IMR-90 (cell line): ENCODE measurements around the gene DUSP22. TPM values are rescaled to one million over a fixed set of nuclear protein-coding genes. Genes with fewer than 3 reads are reported as not detected.

ENCODE experiments used
- ATAC-seq: fragments of 200-7000 bp; cut with Tn5 transposase; 2 replicates; pipeline ENCODE4 v1.9.1; 2020; ENCODE audit warnings: low read depth, mild to moderate bottlenecking, moderate library complexity
- BruUV-seq: library from RNA; stranded (reverse); fragments of 400-500 nt; replicated peaks from 2 replicates; lab custom pipeline; 2021; lab: Mats Ljungman, UMichigan
- CTCF ChIA-PET: fragments of 300-600 bp; formaldehyde crosslinking; extraction: SDS; loops from one replicate; lab custom pipeline; 2021; ENCODE audit warnings: antibody characterized with exemption; lab: Yijun Ruan, JAX
- POLR2A ChIA-PET: fragments of 300-600 bp; sonication (Branson Sonifier 250); formaldehyde crosslinking; loops from one replicate; lab custom pipeline; 2022; ENCODE audit warnings: antibody characterized with exemption; ENCODE audit not compliant: unreplicated experiment; lab: Charles Lee
- DNase-seq: peaks from one replicate; pipeline ENCODE4 v3.0.0; 2013
- H2AFZ ChIP-seq: replicated peaks from 2 replicates; pipeline ENCODE3; 2013; ENCODE audit warnings: low read length, mild to moderate bottlenecking; ENCODE audit not compliant: poor library complexity
- H2AK5ac ChIP-seq: 2 replicates; pipeline ENCODE4 v1.6.1; 2013; ENCODE audit warnings: low read depth, low read length, inconsistent platforms
- H2AK9ac ChIP-seq: replicated peaks from 2 replicates; pipeline ENCODE3; 2013; ENCODE audit warnings: mild to moderate bottlenecking, low read depth, low read length, moderate library complexity; ENCODE audit not compliant: poor library complexity
- H2BK120ac ChIP-seq: 2 replicates; pipeline ENCODE4 v1.6.1; 2013; ENCODE audit warnings: low read depth, low read length, inconsistent platforms
- H2BK15ac ChIP-seq: 3 replicates; pipeline ENCODE4 v1.6.1; 2013; ENCODE audit warnings: low read depth, low read length, inconsistent platforms
- H2BK20ac ChIP-seq: 2 replicates; pipeline ENCODE4 v1.6.1; 2013; ENCODE audit warnings: low read depth, mild to moderate bottlenecking, inconsistent platforms, low read length, moderate library complexity
- H2BK5ac ChIP-seq: 2 replicates; pipeline ENCODE4 v1.6.1; 2013; ENCODE audit warnings: mild to moderate bottlenecking, low read depth, low read length, inconsistent platforms; ENCODE audit not compliant: poor library complexity, severe bottlenecking
- H3K14ac ChIP-seq: replicated peaks from 2 replicates; pipeline ENCODE4 v1.6.1; 2013; ENCODE audit warnings: low read depth, low read length, inconsistent platforms
- H3K18ac ChIP-seq: 2 replicates; pipeline ENCODE4 v1.6.1; 2013; ENCODE audit warnings: low read depth, low read length, control low read depth
- H3K23ac ChIP-seq: 2 replicates; pipeline ENCODE4 v1.6.1; 2013; ENCODE audit warnings: low read depth, low read length, inconsistent platforms
- H3K27ac ChIP-seq: 2 replicates; pipeline ENCODE4 v1.5.1; 2013; ENCODE audit warnings: mild to moderate bottlenecking, control low read depth, low read length; ENCODE audit not compliant: insufficient read depth
- H3K27me3 ChIP-seq: 2 replicates; pipeline ENCODE4 v1.6.1; 2013; ENCODE audit warnings: low read length; ENCODE audit not compliant: control insufficient read depth, insufficient read depth
- H3K36me3 ChIP-seq: 2 replicates; pipeline ENCODE4 v1.6.1; 2013; ENCODE audit warnings: low read length, mixed read lengths; ENCODE audit not compliant: control insufficient read depth, insufficient read depth
- H3K4ac ChIP-seq: 2 replicates; pipeline ENCODE4 v1.6.1; 2013; ENCODE audit warnings: low read depth, low read length, inconsistent platforms
- H3K4me1 ChIP-seq: 2 replicates; pipeline ENCODE4 v1.6.1; 2013; ENCODE audit warnings: low read length, mixed read lengths; ENCODE audit not compliant: control insufficient read depth, insufficient read depth
- H3K4me2 ChIP-seq: 2 replicates; pipeline ENCODE4 v1.6.1; 2013; ENCODE audit warnings: low read depth, mild to moderate bottlenecking, control low read depth, low read length, moderate library complexity
- H3K4me3 ChIP-seq: 2 replicates; pipeline ENCODE4 v1.5.1; 2013; ENCODE audit warnings: low read depth, mild to moderate bottlenecking, control low read depth, low read length, moderate library complexity; ENCODE audit not compliant: insufficient read depth
- H3K56ac ChIP-seq: 2 replicates; pipeline ENCODE4 v1.6.1; 2013; ENCODE audit warnings: low read length, inconsistent platforms; ENCODE audit not compliant: insufficient read depth; ENCODE audit errors: extremely low read depth
- H3K79me1 ChIP-seq, 2 experiments: 2 replicates each; pipeline ENCODE4 v1.6.1; 2013; ENCODE audit warnings: low read length in 2 of 2, inconsistent platforms in 1 of 2, low read depth in 1 of 2
- H3K9ac ChIP-seq: 2 replicates; pipeline ENCODE4 v1.6.1; 2013; ENCODE audit warnings: low read depth, low read length, control low read depth
- H3K9me1 ChIP-seq: 2 replicates; pipeline ENCODE4 v1.6.1; 2013; ENCODE audit warnings: low read length, inconsistent platforms; ENCODE audit not compliant: insufficient read depth
- H3K9me3 ChIP-seq: 2 replicates; pipeline ENCODE4 v1.6.1; 2013; ENCODE audit warnings: low read length; ENCODE audit not compliant: control insufficient read depth, insufficient read depth
- H4K20me1 ChIP-seq: 2 replicates; pipeline ENCODE4 v1.6.1; 2013; ENCODE audit warnings: low read length, inconsistent platforms; ENCODE audit not compliant: insufficient read depth
- H4K5ac ChIP-seq: 2 replicates; pipeline ENCODE4 v1.6.1; 2013; ENCODE audit warnings: mild to moderate bottlenecking, low read depth, low read length, control low read depth
- H4K8ac ChIP-seq, 2 experiments: 2 replicates each; pipeline ENCODE4 v1.6.1; 2013; ENCODE audit warnings: low read depth in 2 of 2, low read length in 2 of 2, control low read depth in 1 of 2, inconsistent platforms in 1 of 2
- H4K91ac ChIP-seq: 2 replicates; pipeline ENCODE4 v1.6.1; 2013; ENCODE audit warnings: low read depth, low read length, inconsistent platforms; ENCODE audit not compliant: insufficient read depth
- BHLHE40 ChIP-seq: fragments of 150-350 bp; IDR thresholded peaks from 2 replicates; pipeline ENCODE4 v1.6.1; 2016; ENCODE audit warnings: mild to moderate bottlenecking, low read depth, low read length
- CEBPB ChIP-seq: IDR thresholded peaks from 2 replicates; pipeline ENCODE4 v1.6.1; 2012; ENCODE audit warnings: low read depth, low read length, improper control_type of control experiment
- CHD1 ChIP-seq: IDR thresholded peaks from 2 replicates; pipeline ENCODE4 v1.6.1; 2012; ENCODE audit warnings: low read depth, low read length, improper control_type of control experiment
- FOS ChIP-seq: fragments of 150-350 bp; IDR thresholded peaks from 2 replicates; pipeline ENCODE4 v1.6.1; 2016; ENCODE audit warnings: low read depth, low read length
- MAFK ChIP-seq: IDR thresholded peaks from 2 replicates; pipeline ENCODE4 v1.6.1; 2012; ENCODE audit warnings: low read depth, low read length, improper control_type of control experiment
- MAZ ChIP-seq: IDR thresholded peaks from 2 replicates; pipeline ENCODE4 v1.6.1; 2012; ENCODE audit warnings: low read depth, mild to moderate bottlenecking, low read length, improper control_type of control experiment, moderate library complexity, borderline replicate concordance
- MXI1 ChIP-seq: IDR thresholded peaks from 2 replicates; pipeline ENCODE4 v1.6.1; 2012; ENCODE audit warnings: low read depth, mild to moderate bottlenecking, low read length, moderate library complexity, borderline replicate concordance
- NFE2L2 ChIP-seq: fragments of 150-350 bp; IDR thresholded peaks from 2 replicates; pipeline ENCODE4 v1.6.1; 2016; ENCODE audit warnings: low read depth, mild to moderate bottlenecking, low read length
- POLR2A ChIP-seq: IDR thresholded peaks from 2 replicates; pipeline ENCODE4 v1.6.1; 2012; ENCODE audit warnings: mild to moderate bottlenecking, low read depth, low read length
- RAD21 ChIP-seq: IDR thresholded peaks from 2 replicates; pipeline ENCODE4 v1.6.1; 2012; ENCODE audit warnings: low read length, improper control_type of control experiment
- RCOR1 ChIP-seq: IDR thresholded peaks from 2 replicates; pipeline ENCODE4 v1.6.1; 2012; ENCODE audit warnings: mild to moderate bottlenecking, low read length, improper control_type of control experiment; ENCODE audit not compliant: insufficient replicate concordance
- RFX5 ChIP-seq: IDR thresholded peaks from 2 replicates; pipeline ENCODE4 v1.8.0; 2012; ENCODE audit warnings: low read depth, mild to moderate bottlenecking, low read length, moderate library complexity
- SMC3 ChIP-seq: fragments of 150-350 bp; IDR thresholded peaks from 2 replicates; pipeline ENCODE4 v1.6.1; 2016; ENCODE audit warnings: low read depth, mild to moderate bottlenecking, antibody characterized with exemption, low read length, moderate library complexity
- WGBS, 2 experiments: methylation state at CpG; one replicate each; pipeline versions ENCODE4 v1.1.5 to v1.1.7; 2013; ENCODE audit warnings: missing lambda C conversion rate in 2 of 2; ENCODE audit not compliant: insufficient read length in 1 of 2; ENCODE audit errors: extremely low coverage in 2 of 2; 5-methylcytosine and 5-hydroxymethylcytosine counted together
- dilution Hi-C: fragments of 300-500 bp; cut with HindIII; formaldehyde crosslinking; loops from one replicate; pipeline ENCODE4 v1.14.3; 2018; ENCODE audit warnings: low sequenced_read_pairs; ENCODE audit not compliant: unreplicated experiment
- in situ Hi-C: fragments of 300-500 bp; cut with MboI; formaldehyde crosslinking; loops from 3 replicates; pipeline ENCODE4 v1.14.3; 2019; ENCODE audit warnings: low sequenced_read_pairs, inconsistent platforms, mixed read lengths
- intact Hi-C: fragments of 100-400 bp; cut with micrococcal nuclease; formaldehyde crosslinking; loops from 2 replicates; pipeline ENCODE4 v1.10.0; 2022
- polyA plus RNA-seq, 3 experiments: library from polyadenylated mRNA; depleted of rRNA; stranded (reverse); fragments of >200 nt; gene quantifications; 2 replicates each; pipeline ENCODE4 v1.2.3, GENCODE V29; 2012; ENCODE audit warnings: low replicate concordance in 1 of 3
- total RNA-seq: library from RNA; depleted of rRNA; stranded (reverse); fragments of >200 nt; gene quantifications from 2 replicates; pipeline ENCODE4 v1.2.3, GENCODE V29; 2012
- TF ChIP-seq, protein P1 (sequence below): fragments of 150-350 bp; IDR thresholded peaks from 2 replicates; pipeline ENCODE4 v1.6.1; 2017; ENCODE audit warnings: mild to moderate bottlenecking, antibody characterized with exemption, low read length, low read depth
- TF ChIP-seq, protein P2 (sequence below): fragments of 150-350 bp; IDR thresholded peaks from 2 replicates; pipeline ENCODE4 v1.6.1; 2016; ENCODE audit warnings: low read depth, mild to moderate bottlenecking, low read length, moderate library complexity, borderline replicate concordance
- TF ChIP-seq, protein P3 (sequence below): conservative IDR thresholded peaks from 2 replicates; pipeline ENCODE4 v1.5.1; 2012; ENCODE audit warnings: mild to moderate bottlenecking, low read depth, low read length, improper control_type of control experiment

DUSP22 gene
- total and polyA plus RNA-seq, 2 of the 4 experiments (the other 2 are of a cell fraction) = 7.1 to 8.2 TPM

DNA sequence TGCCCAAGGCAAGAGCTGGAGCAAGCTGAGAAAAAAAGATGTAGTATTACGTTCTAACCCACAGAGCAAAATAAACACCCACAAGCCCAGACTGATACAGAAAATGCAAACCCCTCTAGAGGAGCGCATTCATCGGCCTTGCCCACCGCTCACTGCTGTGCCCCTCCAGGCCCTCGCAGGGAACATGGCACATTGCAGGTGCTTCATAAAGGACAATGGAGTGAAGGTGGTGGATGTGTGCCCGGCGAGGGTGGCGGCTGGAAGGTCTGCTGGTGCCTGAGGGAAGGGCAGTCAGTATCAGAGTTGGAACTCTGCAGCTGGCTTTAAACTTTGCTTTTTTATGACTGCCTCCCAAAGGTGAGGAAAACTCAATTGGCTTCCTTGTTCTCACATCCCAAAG is 80.7 kb downstream of the DUSP22 start:
- H3K23ac ChIP-seq = no peak overlapping the region

More for the DNA sequence above, 80.7 kb downstream of the DUSP22 start:
- TF ChIP-seq MAZ (no peak), FOS (no peak), RFX5 (no peak), NFE2L2 (no peak), BHLHE40 (no peak), CEBPB (no peak), CHD1 (no peak), MXI1 (no peak), POLR2A (no peak), MAFK (no peak), RCOR1 (no peak), RAD21 (no peak), SMC3 (no peak)
- TF ChIP-seq, protein P1, sequence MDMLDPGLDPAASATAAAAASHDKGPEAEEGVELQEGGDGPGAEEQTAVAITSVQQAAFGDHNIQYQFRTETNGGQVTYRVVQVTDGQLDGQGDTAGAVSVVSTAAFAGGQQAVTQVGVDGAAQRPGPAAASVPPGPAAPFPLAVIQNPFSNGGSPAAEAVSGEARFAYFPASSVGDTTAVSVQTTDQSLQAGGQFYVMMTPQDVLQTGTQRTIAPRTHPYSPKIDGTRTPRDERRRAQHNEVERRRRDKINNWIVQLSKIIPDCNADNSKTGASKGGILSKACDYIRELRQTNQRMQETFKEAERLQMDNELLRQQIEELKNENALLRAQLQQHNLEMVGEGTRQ = no peak
- TF ChIP-seq, protein P2, sequence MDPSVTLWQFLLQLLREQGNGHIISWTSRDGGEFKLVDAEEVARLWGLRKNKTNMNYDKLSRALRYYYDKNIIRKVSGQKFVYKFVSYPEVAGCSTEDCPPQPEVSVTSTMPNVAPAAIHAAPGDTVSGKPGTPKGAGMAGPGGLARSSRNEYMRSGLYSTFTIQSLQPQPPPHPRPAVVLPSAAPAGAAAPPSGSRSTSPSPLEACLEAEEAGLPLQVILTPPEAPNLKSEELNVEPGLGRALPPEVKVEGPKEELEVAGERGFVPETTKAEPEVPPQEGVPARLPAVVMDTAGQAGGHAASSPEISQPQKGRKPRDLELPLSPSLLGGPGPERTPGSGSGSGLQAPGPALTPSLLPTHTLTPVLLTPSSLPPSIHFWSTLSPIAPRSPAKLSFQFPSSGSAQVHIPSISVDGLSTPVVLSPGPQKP = no peak
- TF ChIP-seq, protein P3, sequence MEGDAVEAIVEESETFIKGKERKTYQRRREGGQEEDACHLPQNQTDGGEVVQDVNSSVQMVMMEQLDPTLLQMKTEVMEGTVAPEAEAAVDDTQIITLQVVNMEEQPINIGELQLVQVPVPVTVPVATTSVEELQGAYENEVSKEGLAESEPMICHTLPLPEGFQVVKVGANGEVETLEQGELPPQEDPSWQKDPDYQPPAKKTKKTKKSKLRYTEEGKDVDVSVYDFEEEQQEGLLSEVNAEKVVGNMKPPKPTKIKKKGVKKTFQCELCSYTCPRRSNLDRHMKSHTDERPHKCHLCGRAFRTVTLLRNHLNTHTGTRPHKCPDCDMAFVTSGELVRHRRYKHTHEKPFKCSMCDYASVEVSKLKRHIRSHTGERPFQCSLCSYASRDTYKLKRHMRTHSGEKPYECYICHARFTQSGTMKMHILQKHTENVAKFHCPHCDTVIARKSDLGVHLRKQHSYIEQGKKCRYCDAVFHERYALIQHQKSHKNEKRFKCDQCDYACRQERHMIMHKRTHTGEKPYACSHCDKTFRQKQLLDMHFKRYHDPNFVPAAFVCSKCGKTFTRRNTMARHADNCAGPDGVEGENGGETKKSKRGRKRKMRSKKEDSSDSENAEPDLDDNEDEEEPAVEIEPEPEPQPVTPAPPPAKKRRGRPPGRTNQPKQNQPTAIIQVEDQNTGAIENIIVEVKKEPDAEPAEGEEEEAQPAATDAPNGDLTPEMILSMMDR = no peak
- Histone ChIP-seq H2AFZ (no peak overlapping the region), H3K9me1 (no peaks in the 10 kb centered on the region), H3K79me1 (no peaks in the 10 kb centered on the region), H2AK5ac (no peak overlapping the region), H3K14ac (no peak overlapping the region), H2BK20ac (no peak overlapping the region), H3K9me3 (peaks cover 19% of the 10 kb centered on the region), H2AK9ac (no peak overlapping the region), H4K91ac (no peak overlapping the region), H3K36me3 (no peaks in the 10 kb centered on the region), H2BK15ac (no peak overlapping the region), H3K56ac (no peak overlapping the region), H2BK5ac (no peak overlapping the region), H3K4me3 (no peak overlapping the region), H3K4me2 (no peak overlapping the region), H3K4ac (no peak overlapping the region), H2BK120ac (no peak overlapping the region), H3K4me1 (no peaks in the 10 kb centered on the region), H3K18ac (no peak overlapping the region), H4K8ac (no peak overlapping the region), H3K27me3 (peaks cover 35% of the 10 kb centered on the region), H4K20me1 (no peaks in the 10 kb centered on the region), H4K5ac (no peak overlapping the region), H3K9ac (no peak overlapping the region), H3K27ac (no peak overlapping the region)
- dilution Hi-C loops (no loop called here), intact Hi-C loops (no loop called here), in situ Hi-C loops (no loop called here)
- CTCF ChIA-PET = interaction anchor here (0.8 kb wide), 1 partner anchor 10 kb away, joined by 3 read pairs; no protein-coding TSS in a partner anchor
- ATAC-seq (no peak), DNase-seq (no peak)
- 68% methylated on average over 3 of the region's 8 CpGs; no CpG with 5 or more reads in 1 of the 2 experiments for WGBS, 2 experiments
- no TSS peak for BruUV-seq
- POLR2A ChIA-PET = no interaction called here
